HepG2 (cell line): ENCODE results near the gene ZKSCAN2. TPM values are rescaled to one million over a fixed set of nuclear protein-coding genes. Genes with fewer than 3 reads are reported as not detected.
A peak's percentile ranks its signal among the peaks of the same experiment; 100 is the strongest.

Experiments
- GTF2F1 ChIP-seq: fragments of 150-350 bp; IDR thresholded peaks from 2 replicates; pipeline ENCODE4 v1.6.1; 2014; ENCODE audit warnings: low read length
- HNRNPK ChIP-seq: fragments of 200-400 bp; formaldehyde crosslinking; IDR thresholded peaks from 2 replicates; pipeline ENCODE4 v1.6.1; 2018; ENCODE audit warnings: low read length, low read depth, moderate library complexity, mild to moderate bottlenecking; ENCODE audit not compliant: poor library complexity, severe bottlenecking
- HNRNPUL1 ChIP-seq: fragments of 200-400 bp; formaldehyde crosslinking; IDR thresholded peaks from 2 replicates; pipeline ENCODE4 v1.6.1; 2017; ENCODE audit warnings: low read depth, mild to moderate bottlenecking, low read length, moderate library complexity
- KLF11 ChIP-seq: IDR thresholded peaks from 2 replicates; pipeline ENCODE4 v1.6.1; 2016; ENCODE audit warnings: missing compliant biosample characterization
- PRPF4 ChIP-seq: fragments of 200-400 bp; formaldehyde crosslinking; IDR thresholded peaks from 2 replicates; pipeline ENCODE4 v1.6.1; 2016; ENCODE audit warnings: low read length, low read depth; ENCODE audit not compliant: poor library complexity, severe bottlenecking
- RFX5 ChIP-seq: IDR thresholded peaks from 2 replicates; pipeline ENCODE4 v1.6.1; 2011; ENCODE audit warnings: low read depth, low read length, improper control_type of control experiment
- SRY ChIP-seq: sonication (generic); formaldehyde crosslinking; IDR thresholded peaks from 2 replicates; pipeline ENCODE4 v1.8.0; 2022; ENCODE audit warnings: mild to moderate bottlenecking, missing genetic modification reagents
- TARDBP ChIP-seq: sonication (generic); formaldehyde crosslinking; IDR thresholded peaks from 2 replicates; pipeline ENCODE4 v1.8.0; 2022; ENCODE audit warnings: mild to moderate bottlenecking, missing genetic modification reagents
- TCF12 ChIP-seq, 2 experiments: fragments of 450-650 bp in 1 of 2; sonication (generic) in 1 of 2; formaldehyde crosslinking in 1 of 2; IDR thresholded peaks; 2 replicates each; pipeline versions ENCODE4 v1.6.1 to v1.8.0; 2017 to 2022; ENCODE audit warnings: antibody characterized with exemption in 1 of 2, mild to moderate bottlenecking in 1 of 2, missing genetic modification reagents in 1 of 2, moderate library complexity in 1 of 2
- ZNF501 ChIP-seq: sonication (generic); formaldehyde crosslinking; IDR thresholded peaks from 2 replicates; pipeline ENCODE4 v1.5.1; 2020; ENCODE audit warnings: mild to moderate bottlenecking, moderate library complexity, missing genetic modification reagents
- ZNF589 ChIP-seq: sonication (generic); formaldehyde crosslinking; conservative IDR thresholded peaks from 2 replicates; pipeline ENCODE4 v1.8.0; 2022; ENCODE audit warnings: mild to moderate bottlenecking, moderate library complexity, missing genetic modification reagents
- ZNF713 ChIP-seq: sonication (generic); formaldehyde crosslinking; IDR thresholded peaks from 2 replicates; pipeline ENCODE4 v1.4.0; 2020; ENCODE audit warnings: mild to moderate bottlenecking, missing genetic modification reagents
- polyA plus RNA-seq, 8 experiments: library from polyadenylated mRNA; depleted of rRNA in 3 of 8; stranded (reverse) in 7 of 8; unstranded in 1 of 8; fragments of >200 nt; fragmentation: Illumina TruSeq in 4 of 8; extraction: Trizol in 4 of 8; gene quantifications; 2 replicates each; pipeline versions ENCODE4 v1.2.1 to v1.2.3, GENCODE V29; 2011 to 2016; ENCODE audit warnings: low read depth in 4 of 8, missing spikeins in 1 of 8, mixed read lengths in 1 of 8; ENCODE audit not compliant: insufficient read depth in 1 of 8
- total RNA-seq, 5 experiments: library from RNA; depleted of rRNA; stranded (reverse); fragments of >200 nt; fragmentation: Illumina TruSeq; extraction: Trizol; gene quantifications; 2 replicates each; pipeline ENCODE4 v1.2.3, GENCODE V29; 2016; ENCODE audit warnings: low read depth in 1 of 5
- TF ChIP-seq, protein P1 (sequence below): sonication (generic); formaldehyde crosslinking; IDR thresholded peaks from 2 replicates; pipeline ENCODE4 v1.4.0; 2020; ENCODE audit warnings: missing genetic modification reagents, borderline replicate concordance
- TF ChIP-seq, protein P2 (sequence below): sonication (generic); formaldehyde crosslinking; IDR thresholded peaks from 2 replicates; pipeline ENCODE4 v1.4.0; 2020; ENCODE audit warnings: missing genetic modification reagents
- TF ChIP-seq, protein P3 (sequence below), 2 experiments: sonication (generic) in 1 of 2; formaldehyde crosslinking in 1 of 2; IDR thresholded peaks; 2 replicates each; pipeline versions ENCODE4 v1.4.0 to v1.6.1; 2016 to 2020; ENCODE audit warnings: borderline replicate concordance in 1 of 2, low read depth in 1 of 2, mild to moderate bottlenecking in 1 of 2, missing genetic modification reagents in 1 of 2
- TF ChIP-seq, protein P4 (sequence below): sonication (generic); formaldehyde crosslinking; conservative IDR thresholded peaks from 2 replicates; pipeline ENCODE4 v1.4.0; 2020; ENCODE audit warnings: missing genetic modification reagents

The ZKSCAN2 gene
- total and polyA plus RNA-seq, 2 of the 13 experiments (the other 11 are each of a cell fraction or from before 2014, with no cell fraction given), result 4.2 to 11.1 TPM

DNA sequence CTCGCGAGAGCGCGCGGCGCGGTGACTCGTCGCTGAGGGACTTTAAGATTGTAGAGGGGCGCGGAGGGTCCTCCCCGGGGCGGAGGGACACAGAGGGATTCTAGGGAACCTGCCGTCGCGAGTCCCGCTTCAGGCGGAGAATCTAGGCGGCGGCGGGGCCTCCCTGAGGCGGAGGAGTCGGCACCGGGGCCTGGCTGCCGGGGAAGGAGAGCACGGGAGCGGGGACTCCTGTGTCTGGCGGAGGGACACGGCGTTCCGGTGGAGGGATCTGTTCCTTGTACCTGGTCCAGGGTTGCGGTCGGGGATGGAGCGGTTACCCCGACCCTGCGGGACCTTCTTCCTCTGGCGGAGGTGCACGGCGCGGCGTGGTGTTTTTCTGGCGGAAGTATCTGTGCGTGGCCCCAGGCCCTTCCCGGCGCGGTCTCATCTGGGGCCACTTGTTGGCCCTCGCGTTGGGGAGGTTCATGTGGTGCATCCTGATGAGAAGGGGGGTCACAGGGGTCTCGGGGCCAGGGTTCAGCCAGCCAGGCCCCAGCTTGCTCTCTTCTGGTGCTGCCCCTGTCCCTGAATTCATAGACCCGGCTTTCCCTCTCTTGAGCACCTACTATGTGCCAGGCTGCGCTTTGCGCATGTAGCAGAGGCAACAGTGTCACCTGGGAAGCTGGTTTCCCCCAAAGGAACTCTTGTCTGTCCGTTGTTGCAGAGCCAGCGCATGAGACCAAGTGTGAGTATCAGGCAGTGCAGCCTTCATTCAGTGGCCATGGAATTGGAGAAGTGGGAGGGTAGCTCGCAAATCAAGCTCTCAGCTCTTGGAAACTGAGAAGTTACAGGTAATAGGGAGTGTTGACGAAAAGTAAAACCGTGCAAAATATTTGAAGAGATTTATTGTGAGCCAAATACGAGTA lies 563 bp upstream of the ZKSCAN2 start (continued):
- TF ChIP-seq, protein P1, sequence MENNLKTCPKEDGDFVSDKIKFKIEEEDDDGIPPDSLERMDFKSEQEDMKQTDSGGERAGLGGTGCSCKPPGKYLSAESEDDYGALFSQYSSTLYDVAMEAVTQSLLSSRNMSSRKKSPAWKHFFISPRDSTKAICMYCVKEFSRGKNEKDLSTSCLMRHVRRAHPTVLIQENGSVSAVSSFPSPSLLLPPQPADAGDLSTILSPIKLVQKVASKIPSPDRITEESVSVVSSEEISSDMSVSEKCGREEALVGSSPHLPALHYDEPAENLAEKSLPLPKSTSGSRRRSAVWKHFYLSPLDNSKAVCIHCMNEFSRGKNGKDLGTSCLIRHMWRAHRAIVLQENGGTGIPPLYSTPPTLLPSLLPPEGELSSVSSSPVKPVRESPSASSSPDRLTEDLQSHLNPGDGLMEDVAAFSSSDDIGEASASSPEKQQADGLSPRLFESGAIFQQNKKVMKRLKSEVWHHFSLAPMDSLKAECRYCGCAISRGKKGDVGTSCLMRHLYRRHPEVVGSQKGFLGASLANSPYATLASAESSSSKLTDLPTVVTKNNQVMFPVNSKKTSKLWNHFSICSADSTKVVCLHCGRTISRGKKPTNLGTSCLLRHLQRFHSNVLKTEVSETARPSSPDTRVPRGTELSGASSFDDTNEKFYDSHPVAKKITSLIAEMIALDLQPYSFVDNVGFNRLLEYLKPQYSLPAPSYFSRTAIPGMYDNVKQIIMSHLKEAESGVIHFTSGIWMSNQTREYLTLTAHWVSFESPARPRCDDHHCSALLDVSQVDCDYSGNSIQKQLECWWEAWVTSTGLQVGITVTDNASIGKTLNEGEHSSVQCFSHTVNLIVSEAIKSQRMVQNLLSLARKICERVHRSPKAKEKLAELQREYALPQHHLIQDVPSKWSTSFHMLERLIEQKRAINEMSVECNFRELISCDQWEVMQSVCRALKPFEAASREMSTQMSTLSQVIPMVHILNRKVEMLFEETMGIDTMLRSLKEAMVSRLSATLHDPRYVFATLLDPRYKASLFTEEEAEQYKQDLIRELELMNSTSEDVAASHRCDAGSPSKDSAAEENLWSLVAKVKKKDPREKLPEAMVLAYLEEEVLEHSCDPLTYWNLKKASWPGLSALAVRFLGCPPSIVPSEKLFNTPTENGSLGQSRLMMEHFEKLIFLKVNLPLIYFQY, result no peak
- peak; percentile 94 for TF ChIP-seq KLF11 (CRISPR knock-in tag)
- TF ChIP-seq TCF12 (IDR thresholded peaks at IDR 0.05), result no peak
- TF ChIP-seq TCF12 (CRISPR knock-in tag; IDR thresholded peaks at IDR 0.05), result peak; percentile 6; the same call in 1 of the 2 replicates
- peak; percentile 97; the same call in 1 of the 2 replicates for TF ChIP-seq SRY
- TF ChIP-seq HNRNPUL1, result no peak
- peak; percentile 78 for TF ChIP-seq PRPF4
- TF ChIP-seq ZNF589 (CRISPR knock-in tag), result peak; percentile 94
- TF ChIP-seq RFX5, result no peak
- TF ChIP-seq, protein P2, sequence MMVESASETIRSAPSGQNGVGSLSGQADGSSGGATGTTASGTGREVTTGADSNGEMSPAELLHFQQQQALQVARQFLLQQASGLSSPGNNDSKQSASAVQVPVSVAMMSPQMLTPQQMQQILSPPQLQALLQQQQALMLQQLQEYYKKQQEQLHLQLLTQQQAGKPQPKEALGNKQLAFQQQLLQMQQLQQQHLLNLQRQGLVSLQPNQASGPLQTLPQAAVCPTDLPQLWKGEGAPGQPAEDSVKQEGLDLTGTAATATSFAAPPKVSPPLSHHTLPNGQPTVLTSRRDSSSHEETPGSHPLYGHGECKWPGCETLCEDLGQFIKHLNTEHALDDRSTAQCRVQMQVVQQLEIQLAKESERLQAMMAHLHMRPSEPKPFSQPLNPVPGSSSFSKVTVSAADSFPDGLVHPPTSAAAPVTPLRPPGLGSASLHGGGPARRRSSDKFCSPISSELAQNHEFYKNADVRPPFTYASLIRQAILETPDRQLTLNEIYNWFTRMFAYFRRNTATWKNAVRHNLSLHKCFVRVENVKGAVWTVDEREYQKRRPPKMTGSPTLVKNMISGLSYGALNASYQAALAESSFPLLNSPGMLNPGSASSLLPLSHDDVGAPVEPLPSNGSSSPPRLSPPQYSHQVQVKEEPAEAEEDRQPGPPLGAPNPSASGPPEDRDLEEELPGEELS (CRISPR knock-in tag), result peak; percentile 90
- TF ChIP-seq TARDBP, result peak; percentile 96
- peak; percentile 94 for TF ChIP-seq HNRNPK
- TF ChIP-seq, protein P3, sequence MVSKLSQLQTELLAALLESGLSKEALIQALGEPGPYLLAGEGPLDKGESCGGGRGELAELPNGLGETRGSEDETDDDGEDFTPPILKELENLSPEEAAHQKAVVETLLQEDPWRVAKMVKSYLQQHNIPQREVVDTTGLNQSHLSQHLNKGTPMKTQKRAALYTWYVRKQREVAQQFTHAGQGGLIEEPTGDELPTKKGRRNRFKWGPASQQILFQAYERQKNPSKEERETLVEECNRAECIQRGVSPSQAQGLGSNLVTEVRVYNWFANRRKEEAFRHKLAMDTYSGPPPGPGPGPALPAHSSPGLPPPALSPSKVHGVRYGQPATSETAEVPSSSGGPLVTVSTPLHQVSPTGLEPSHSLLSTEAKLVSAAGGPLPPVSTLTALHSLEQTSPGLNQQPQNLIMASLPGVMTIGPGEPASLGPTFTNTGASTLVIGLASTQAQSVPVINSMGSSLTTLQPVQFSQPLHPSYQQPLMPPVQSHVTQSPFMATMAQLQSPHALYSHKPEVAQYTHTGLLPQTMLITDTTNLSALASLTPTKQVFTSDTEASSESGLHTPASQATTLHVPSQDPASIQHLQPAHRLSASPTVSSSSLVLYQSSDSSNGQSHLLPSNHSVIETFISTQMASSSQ (IDR thresholded peaks at IDR 0.05; ENCODE audit: low read depth), result 0 out of 2 replicates have a peak, but pooled peaks have one; percentile 18
- TF ChIP-seq, protein P3 (CRISPR knock-in tag; IDR thresholded peaks at IDR 0.05; ENCODE audit: borderline replicate concordance), result peak; percentile 33
- TF ChIP-seq, protein P4, sequence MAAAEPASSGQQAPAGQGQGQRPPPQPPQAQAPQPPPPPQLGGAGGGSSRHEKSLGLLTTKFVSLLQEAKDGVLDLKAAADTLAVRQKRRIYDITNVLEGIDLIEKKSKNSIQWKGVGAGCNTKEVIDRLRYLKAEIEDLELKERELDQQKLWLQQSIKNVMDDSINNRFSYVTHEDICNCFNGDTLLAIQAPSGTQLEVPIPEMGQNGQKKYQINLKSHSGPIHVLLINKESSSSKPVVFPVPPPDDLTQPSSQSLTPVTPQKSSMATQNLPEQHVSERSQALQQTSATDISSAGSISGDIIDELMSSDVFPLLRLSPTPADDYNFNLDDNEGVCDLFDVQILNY, result peak; percentile 71
- peak; percentile 87; the same call in 1 of the 2 replicates for TF ChIP-seq ZNF501 (CRISPR knock-in tag)
- no peak for TF ChIP-seq ZNF713 (CRISPR knock-in tag)
- no peak for TF ChIP-seq GTF2F1
